Measurements from ENCODE around the gene RPLP1. TPM values are rescaled to one million over a fixed set of nuclear protein-coding genes. Genes with fewer than 3 reads are reported as not detected.

The RPLP1 gene
- total and polyA plus RNA-seq, 8 donors: 578 to 1,123 (median 736) TPM

DNA sequence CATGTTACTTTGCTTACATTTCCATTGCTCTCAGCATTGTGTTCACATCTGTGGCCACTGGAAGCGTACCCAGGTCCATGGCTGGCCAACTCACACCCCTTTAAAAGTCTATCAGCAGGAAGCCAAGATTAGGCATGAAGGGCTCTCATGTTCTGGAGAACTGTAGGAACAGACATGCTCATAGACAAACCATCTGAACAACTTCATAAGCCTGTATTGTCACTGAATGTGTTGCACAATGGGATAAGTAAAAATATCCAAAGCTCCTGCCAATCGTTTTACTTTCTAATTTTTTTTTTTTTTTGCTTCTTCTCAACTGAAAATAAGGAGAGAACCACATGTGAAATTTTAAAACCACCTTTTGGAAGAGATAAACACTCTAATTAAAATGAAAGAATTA, 6.4 kb downstream of the RPLP1 start:
- Histone ChIP-seq H3K4me3 (no peak overlapping the region), H3K27ac (no peak overlapping the region), H3K4me1 (peaks cover 9 to 15% (median 14%) of the 10 kb centered on the region in 3 donors), H3K36me3 (peaks cover 0 to 25% (median 12%) of the 10 kb centered on the region in 3 donors), H3K9me3 (no peaks in the 10 kb centered on the region), H3K27me3 (no peaks in the 10 kb centered on the region)
- 68 to 70% methylated on average over 2 of the region's 2 CpGs for WGBS, 2 donors
- TF ChIP-seq CTCF (IDR thresholded peaks at IDR 0.05): no peak
- no peak for ATAC-seq
- intact Hi-C loops (cut with DNase I): no loop called here
- DNase-seq: no peak
- no peak for FAIRE-seq

DNA sequence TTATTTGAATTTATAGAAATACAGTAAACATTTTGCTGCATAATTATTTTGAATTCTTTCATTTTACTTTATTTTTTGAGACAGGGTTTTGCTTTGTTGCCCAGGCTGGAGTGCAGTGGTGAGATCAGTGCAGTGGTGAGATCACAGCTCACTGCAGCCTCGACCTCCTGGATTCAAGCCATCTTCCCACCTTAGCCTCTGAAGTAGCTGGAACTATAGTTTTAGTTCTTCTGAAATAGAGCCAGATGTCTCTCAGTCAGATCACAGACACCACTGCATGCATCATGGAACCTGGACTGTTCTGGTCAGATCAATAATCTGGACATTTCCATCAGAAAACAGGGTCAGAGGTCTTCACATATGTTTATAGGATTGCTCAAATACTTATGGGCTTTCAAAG, 7.9 kb downstream of the RPLP1 start:
- DNase-seq: no peak
- Histone ChIP-seq H3K27ac (no peak overlapping the region), H3K36me3 (peaks cover 0 to 16% (median 12%) of the 10 kb centered on the region in 3 donors)

GRCh38 chr15:69462030-69462492, 9.4 kb downstream of the RPLP1 start:
- Histone ChIP-seq H3K27ac (peak overlapping the region; percentile 71 to 92 (median 82)), H3K27me3 (no peaks in the 10 kb centered on the region), H3K36me3 (peaks cover 0 to 2% (median 0%) of the 10 kb centered on the region in 3 donors), H3K4me1 (peaks cover 0 to 3% (median 3%) of the 10 kb centered on the region in 3 donors), H3K9me3 (no peaks in the 10 kb centered on the region), H3K4me3 (peak overlapping the region; percentile 38 to 58 (median 48))
- intact Hi-C loops (cut with DNase I): no loop called here
- WGBS, 2 donors: 38 to 41% methylated on average over 23 of the region's 23 CpGs
- TF ChIP-seq CTCF (IDR thresholded peaks at IDR 0.05): no peak
- DNase-seq (peak; percentile 46 to 85 (median 68)), FAIRE-seq (no peak), ATAC-seq (peak; percentile 16 to 36 (median 30))

More for the DNA sequence above, 7.9 kb downstream of the RPLP1 start:
- FAIRE-seq (no peak), ATAC-seq (no peak)
- H3K4me1 ChIP-seq: peaks cover under 1 to 3% (median 3%) of the 10 kb centered on the region in 3 donors
- no peaks in the 10 kb centered on the region for H3K9me3 ChIP-seq
- TF ChIP-seq CTCF (IDR thresholded peaks at IDR 0.05): no peak
- no peaks in the 10 kb centered on the region for H3K27me3 ChIP-seq
- intact Hi-C loops (cut with DNase I): no loop called here
- H3K4me3 ChIP-seq: no peak overlapping the region
- WGBS, 2 donors: 28 to 30% methylated on average over 1 of the region's 1 CpG

DNA sequence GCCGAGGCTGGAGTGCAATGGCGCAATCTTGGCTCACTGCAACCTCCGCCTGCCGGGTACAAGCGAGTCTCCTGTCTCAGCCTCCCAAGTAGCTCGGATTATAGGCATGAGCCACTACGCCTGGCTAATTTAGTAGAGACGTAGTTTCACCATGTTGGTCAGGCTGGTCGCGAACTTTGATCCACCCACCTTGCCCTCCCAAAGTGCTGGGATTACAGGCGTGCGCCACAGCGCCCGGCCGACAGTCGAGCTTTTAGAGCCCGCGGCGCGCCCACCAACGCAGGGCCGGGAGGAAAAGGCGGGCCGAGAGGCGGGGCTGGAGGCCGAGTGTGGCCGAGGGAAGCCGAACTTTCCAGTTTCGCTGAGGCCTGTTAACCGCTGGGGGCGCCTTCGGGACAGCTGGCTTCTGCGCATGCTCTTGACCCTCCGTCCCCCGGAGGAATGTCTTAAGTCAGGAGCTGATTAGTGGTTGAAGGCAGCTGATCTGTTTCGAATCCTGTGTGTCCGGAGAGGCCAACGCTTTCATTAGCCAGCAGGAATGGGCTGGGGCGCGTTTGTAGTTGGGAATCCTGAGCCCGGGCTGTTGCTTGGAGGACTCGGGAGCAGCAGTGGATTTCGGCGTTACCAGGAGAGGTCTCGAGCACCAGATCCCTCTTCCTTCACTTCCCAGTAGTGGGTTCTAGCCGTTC, 10.0 kb downstream of the RPLP1 start:
- 1% methylated on average over 46 of the region's 46 CpGs for WGBS, 2 donors
- peak; percentile 95 to 98 (median 96) for ATAC-seq
- TF ChIP-seq CTCF (IDR thresholded peaks at IDR 0.05): peak; percentile 80 to 89 (median 84)
- intact Hi-C loops (cut with DNase I): no loop called here
- FAIRE-seq: no peak
- peak overlapping the region; percentile 71 to 92 (median 82) for H3K27ac ChIP-seq
- H3K4me1 ChIP-seq: peaks cover 0 to 3% (median 3%) of the 10 kb centered on the region in 3 donors
- no peaks in the 10 kb centered on the region for H3K36me3 ChIP-seq
- no peaks in the 10 kb centered on the region for H3K9me3 ChIP-seq
- peak overlapping the region; percentile 38 to 58 (median 48) for H3K4me3 ChIP-seq
- H3K27me3 ChIP-seq: no peaks in the 10 kb centered on the region
- DNase-seq: peak; percentile 92 to 98 (median 94)
